ENCODE data around the gene NHSL1.

NHSL1 gene

DNA sequence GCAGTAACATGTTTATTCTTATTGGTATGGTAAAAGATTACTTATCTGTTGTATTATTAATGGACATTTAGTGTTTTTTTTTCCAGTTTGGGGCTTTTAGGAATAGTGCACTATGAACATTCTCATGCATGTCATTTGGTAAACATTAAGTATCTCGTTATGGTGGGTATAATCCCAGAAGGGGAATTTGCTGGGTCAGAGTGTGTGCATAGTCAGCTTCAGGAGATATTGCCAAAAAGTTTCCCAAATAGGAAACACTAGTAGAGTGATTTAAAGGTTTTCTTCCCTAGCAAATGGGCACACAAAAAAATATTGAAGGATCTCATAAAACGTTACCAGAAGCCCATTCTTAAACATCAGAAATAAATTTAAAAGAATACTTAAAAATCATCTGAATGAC is 25.2 kb upstream of the NHSL1 start:
- Histone ChIP-seq H3K36me3 (ENCODE audit: low read depth) (no peaks in the 10 kb centered on the region), H3K4me3 (ENCODE audit: severe bottlenecking) (no peak overlapping the region), H3K27me3 (ENCODE audit: insufficient read depth, poor library complexity, severe bottlenecking) (no peaks in the 10 kb centered on the region), H3K4me1 (ENCODE audit: insufficient read depth, poor library complexity, severe bottlenecking) (no peaks in the 10 kb centered on the region), H3K27ac (ENCODE audit: poor library complexity, severe bottlenecking) (no peak overlapping the region), H3K9me3 (ENCODE audit: severe bottlenecking) (no peaks in the 10 kb centered on the region)
- DNase-seq (ENCODE audit: low spot score), result no peak
- TF ChIP-seq, protein P1, sequence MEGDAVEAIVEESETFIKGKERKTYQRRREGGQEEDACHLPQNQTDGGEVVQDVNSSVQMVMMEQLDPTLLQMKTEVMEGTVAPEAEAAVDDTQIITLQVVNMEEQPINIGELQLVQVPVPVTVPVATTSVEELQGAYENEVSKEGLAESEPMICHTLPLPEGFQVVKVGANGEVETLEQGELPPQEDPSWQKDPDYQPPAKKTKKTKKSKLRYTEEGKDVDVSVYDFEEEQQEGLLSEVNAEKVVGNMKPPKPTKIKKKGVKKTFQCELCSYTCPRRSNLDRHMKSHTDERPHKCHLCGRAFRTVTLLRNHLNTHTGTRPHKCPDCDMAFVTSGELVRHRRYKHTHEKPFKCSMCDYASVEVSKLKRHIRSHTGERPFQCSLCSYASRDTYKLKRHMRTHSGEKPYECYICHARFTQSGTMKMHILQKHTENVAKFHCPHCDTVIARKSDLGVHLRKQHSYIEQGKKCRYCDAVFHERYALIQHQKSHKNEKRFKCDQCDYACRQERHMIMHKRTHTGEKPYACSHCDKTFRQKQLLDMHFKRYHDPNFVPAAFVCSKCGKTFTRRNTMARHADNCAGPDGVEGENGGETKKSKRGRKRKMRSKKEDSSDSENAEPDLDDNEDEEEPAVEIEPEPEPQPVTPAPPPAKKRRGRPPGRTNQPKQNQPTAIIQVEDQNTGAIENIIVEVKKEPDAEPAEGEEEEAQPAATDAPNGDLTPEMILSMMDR (IDR thresholded peaks at IDR 0.05; ENCODE audit: poor library complexity, severe bottlenecking), result no peak
- ATAC-seq (ENCODE audit: low read depth), result no peak

DNA sequence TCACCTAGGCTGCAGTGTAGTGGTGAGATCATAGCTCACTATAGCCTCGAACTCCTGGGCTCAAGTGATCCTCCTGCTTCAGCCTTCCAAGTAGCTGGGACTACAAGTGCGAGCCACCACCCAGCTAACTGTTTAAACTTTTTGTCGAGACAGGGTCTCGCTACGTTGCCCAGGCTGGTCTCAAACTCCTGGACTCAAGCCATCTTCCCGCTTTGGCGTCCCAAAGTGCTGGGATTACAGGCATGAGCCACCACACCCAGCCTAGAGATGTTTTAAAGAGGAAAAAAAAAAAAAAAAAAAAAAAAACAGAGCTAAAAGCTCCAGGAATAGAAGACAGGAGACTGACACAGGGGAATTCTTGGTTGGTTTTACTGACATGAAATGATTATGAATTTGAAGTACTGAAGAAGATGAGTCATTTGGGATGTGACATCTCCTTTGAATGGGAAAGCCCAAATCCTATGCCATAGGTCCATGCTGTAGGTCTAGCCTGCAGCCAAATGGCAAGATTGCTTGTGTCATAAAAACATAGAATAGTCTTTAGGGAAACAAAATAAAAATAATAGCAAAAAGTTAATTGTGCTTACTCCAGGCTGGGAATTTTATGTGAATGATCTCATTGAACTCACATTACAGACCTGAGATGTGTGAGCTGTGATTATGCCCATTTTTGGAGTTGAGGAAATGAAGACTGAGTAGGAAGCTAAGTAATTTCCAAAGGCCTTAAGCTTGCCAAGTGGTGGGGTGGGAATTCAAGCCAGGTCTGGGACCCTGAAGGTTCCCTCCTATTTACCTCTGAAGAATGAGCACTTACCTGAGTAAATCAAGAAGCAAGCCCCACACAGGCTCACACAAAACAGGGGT is 24.3 kb upstream of the NHSL1 start:
- H3K27me3 ChIP-seq (ENCODE audit: insufficient read depth, poor library complexity, severe bottlenecking), result no peaks in the 10 kb centered on the region
- ATAC-seq (ENCODE audit: low read depth) (no peak), DNase-seq (ENCODE audit: low spot score) (no peak)
- H3K36me3 ChIP-seq (ENCODE audit: low read depth), result no peaks in the 10 kb centered on the region
- H3K4me1 ChIP-seq (ENCODE audit: insufficient read depth, poor library complexity, severe bottlenecking), result no peaks in the 10 kb centered on the region
- TF ChIP-seq, protein P1 (IDR thresholded peaks at IDR 0.05; ENCODE audit: poor library complexity, severe bottlenecking), result no peak
- no peak overlapping the region for H3K4me3 ChIP-seq (ENCODE audit: severe bottlenecking)
- no peaks in the 10 kb centered on the region for H3K9me3 ChIP-seq (ENCODE audit: severe bottlenecking)
- no peak overlapping the region for H3K27ac ChIP-seq (ENCODE audit: poor library complexity, severe bottlenecking)

DNA sequence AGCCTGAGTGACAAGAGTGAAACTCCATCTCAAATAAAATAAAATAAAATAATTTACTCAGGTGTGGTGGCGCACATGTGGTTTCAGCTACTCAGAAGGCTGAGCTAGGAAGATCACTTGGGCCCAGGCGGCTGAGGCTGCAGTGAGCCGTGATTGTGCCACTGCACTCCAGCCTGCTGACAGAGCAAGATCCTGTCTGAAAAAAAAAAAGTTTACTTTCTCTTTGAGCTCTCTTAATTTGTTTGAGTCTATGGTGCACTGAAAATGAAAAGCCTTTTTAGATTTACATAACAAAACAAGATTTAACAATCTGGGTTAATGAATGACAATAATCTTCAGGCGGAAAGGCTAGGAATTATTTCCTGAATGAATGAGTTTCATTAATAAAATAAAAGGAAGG is 23.3 kb upstream of the NHSL1 start:
- TF ChIP-seq, protein P1 (IDR thresholded peaks at IDR 0.05; ENCODE audit: poor library complexity, severe bottlenecking), result no peak
- no peak overlapping the region for H3K4me3 ChIP-seq (ENCODE audit: severe bottlenecking)

DNA sequence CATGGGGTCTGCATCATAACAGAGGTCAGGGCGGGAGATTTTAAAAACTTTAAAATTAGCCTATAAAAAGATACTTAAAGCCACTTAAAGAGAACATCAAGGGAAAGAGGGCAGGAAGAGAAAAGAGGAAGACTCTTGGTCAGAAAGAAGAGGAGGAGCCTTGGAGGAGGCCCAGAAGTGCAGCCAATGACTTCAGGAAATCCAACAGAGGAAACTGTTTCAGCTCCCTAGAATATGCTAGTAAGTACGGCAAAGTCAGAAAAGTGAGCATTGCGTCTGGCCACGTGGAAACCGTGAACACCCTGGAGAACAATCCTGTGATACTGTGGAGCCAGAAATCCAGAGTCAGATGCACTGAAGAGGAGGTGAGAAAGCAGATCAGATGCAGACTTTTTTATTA is 22.5 kb upstream of the NHSL1 start:
- no peak overlapping the region for H3K4me3 ChIP-seq (ENCODE audit: severe bottlenecking)
- DNase-seq (ENCODE audit: low spot score), result no peak
- no peak for ATAC-seq (ENCODE audit: low read depth)

More for the DNA sequence above, 23.3 kb upstream of the NHSL1 start:
- no peaks in the 10 kb centered on the region for H3K27me3 ChIP-seq (ENCODE audit: insufficient read depth, poor library complexity, severe bottlenecking)
- no peak for ATAC-seq (ENCODE audit: low read depth)
- H3K27ac ChIP-seq (ENCODE audit: poor library complexity, severe bottlenecking), result no peak overlapping the region
- DNase-seq (ENCODE audit: low spot score), result no peak
- no peaks in the 10 kb centered on the region for H3K4me1 ChIP-seq (ENCODE audit: insufficient read depth, poor library complexity, severe bottlenecking)
- no peaks in the 10 kb centered on the region for H3K9me3 ChIP-seq (ENCODE audit: severe bottlenecking)
- no peaks in the 10 kb centered on the region for H3K36me3 ChIP-seq (ENCODE audit: low read depth)

More for the DNA sequence above, 22.5 kb upstream of the NHSL1 start:
- H3K4me1 ChIP-seq (ENCODE audit: insufficient read depth, poor library complexity, severe bottlenecking), result no peaks in the 10 kb centered on the region
- TF ChIP-seq, protein P1 (IDR thresholded peaks at IDR 0.05; ENCODE audit: poor library complexity, severe bottlenecking), result no peak
- no peaks in the 10 kb centered on the region for H3K9me3 ChIP-seq (ENCODE audit: severe bottlenecking)
- no peaks in the 10 kb centered on the region for H3K36me3 ChIP-seq (ENCODE audit: low read depth)
- H3K27ac ChIP-seq (ENCODE audit: poor library complexity, severe bottlenecking), result no peak overlapping the region
- no peaks in the 10 kb centered on the region for H3K27me3 ChIP-seq (ENCODE audit: insufficient read depth, poor library complexity, severe bottlenecking)
